Parathyroid adenoma (tissue), 2 donors: ENCODE measurements around the gene UBTD2.

Experiments
- H2AFZ ChIP-seq: fragments of 300-600 bp; sonication (generic); one replicate; pipeline ENCODE4 v1.7.0; 2017; ENCODE audit warnings: antibody characterized with exemption, mild to moderate bottlenecking
- H3K27ac ChIP-seq: fragments of 300-600 bp; sonication (generic); one replicate; pipeline ENCODE4 v1.7.0; 2017
- H3K27me3 ChIP-seq: fragments of 300-600 bp; sonication (generic); one replicate; pipeline ENCODE4 v1.7.0; 2017; ENCODE audit warnings: low read length; ENCODE audit not compliant: control insufficient read depth, insufficient read depth
- H3K36me3 ChIP-seq: fragments of 300-600 bp; sonication (generic); one replicate; pipeline ENCODE4 v1.7.0; 2017; ENCODE audit warnings: low read length; ENCODE audit not compliant: control insufficient read depth, insufficient read depth
- H3K4me1 ChIP-seq: fragments of 300-600 bp; sonication (generic); one replicate; pipeline ENCODE4 v1.7.0; 2017; ENCODE audit warnings: control low read depth
- H3K4me2 ChIP-seq: fragments of 300-600 bp; sonication (generic); one replicate; pipeline ENCODE4 v1.7.0; 2017; ENCODE audit warnings: low read length
- H3K4me3 ChIP-seq: fragments of 300-600 bp; sonication (generic); one replicate; pipeline ENCODE4 v1.7.0; 2017; ENCODE audit warnings: low read depth, low read length
- H3K79me2 ChIP-seq: fragments of 300-600 bp; sonication (generic); one replicate; pipeline ENCODE4 v1.7.0; 2017; ENCODE audit warnings: control low read depth
- H3K9ac ChIP-seq: fragments of 300-600 bp; sonication (generic); one replicate; pipeline ENCODE4 v1.7.0; 2017; ENCODE audit warnings: mild to moderate bottlenecking
- H3K9me3 ChIP-seq: fragments of 300-600 bp; sonication (generic); one replicate; pipeline ENCODE4 v1.7.0; 2017; ENCODE audit warnings: low read length; ENCODE audit not compliant: control insufficient read depth
- TF ChIP-seq, protein P1 (sequence below): fragments of 300-600 bp; sonication (generic); IDR thresholded peaks from one replicate; pipeline ENCODE4 v1.7.0; 2017; ENCODE audit warnings: antibody characterized with exemption, mild to moderate bottlenecking
- donor health status: primary hyperparathyroidism.

UBTD2 gene

DNA sequence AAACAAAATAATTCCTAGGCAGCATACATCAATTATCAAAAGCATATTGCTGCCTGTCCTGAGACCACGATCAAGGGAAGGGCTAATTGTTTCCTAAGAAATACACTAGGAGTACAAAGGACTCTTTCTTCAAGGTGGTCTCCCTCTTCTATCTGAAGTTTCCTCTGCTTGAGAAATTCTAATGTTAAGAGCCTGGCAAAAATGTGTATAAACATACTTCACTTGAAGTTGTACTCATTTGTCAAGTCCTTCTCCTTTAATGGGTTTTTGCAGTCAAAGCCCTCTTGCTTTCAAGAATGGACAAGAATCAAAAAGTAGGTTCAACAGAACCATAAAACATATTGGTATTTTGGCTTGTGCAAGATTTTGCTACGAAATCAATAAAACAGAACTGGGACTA, 31.1 kb downstream of the UBTD2 start:
- TF ChIP-seq, protein P1, sequence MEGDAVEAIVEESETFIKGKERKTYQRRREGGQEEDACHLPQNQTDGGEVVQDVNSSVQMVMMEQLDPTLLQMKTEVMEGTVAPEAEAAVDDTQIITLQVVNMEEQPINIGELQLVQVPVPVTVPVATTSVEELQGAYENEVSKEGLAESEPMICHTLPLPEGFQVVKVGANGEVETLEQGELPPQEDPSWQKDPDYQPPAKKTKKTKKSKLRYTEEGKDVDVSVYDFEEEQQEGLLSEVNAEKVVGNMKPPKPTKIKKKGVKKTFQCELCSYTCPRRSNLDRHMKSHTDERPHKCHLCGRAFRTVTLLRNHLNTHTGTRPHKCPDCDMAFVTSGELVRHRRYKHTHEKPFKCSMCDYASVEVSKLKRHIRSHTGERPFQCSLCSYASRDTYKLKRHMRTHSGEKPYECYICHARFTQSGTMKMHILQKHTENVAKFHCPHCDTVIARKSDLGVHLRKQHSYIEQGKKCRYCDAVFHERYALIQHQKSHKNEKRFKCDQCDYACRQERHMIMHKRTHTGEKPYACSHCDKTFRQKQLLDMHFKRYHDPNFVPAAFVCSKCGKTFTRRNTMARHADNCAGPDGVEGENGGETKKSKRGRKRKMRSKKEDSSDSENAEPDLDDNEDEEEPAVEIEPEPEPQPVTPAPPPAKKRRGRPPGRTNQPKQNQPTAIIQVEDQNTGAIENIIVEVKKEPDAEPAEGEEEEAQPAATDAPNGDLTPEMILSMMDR: no peak
- H3K4me1 ChIP-seq: no peaks in the 10 kb centered on the region
- H3K36me3 ChIP-seq: no peaks in the 10 kb centered on the region
- no peaks in the 10 kb centered on the region for H3K27me3 ChIP-seq
- no peaks in the 10 kb centered on the region for H3K9me3 ChIP-seq
- peaks cover 7% of the 10 kb centered on the region for H3K79me2 ChIP-seq
- no peak overlapping the region for H2AFZ ChIP-seq
- no peak overlapping the region for H3K9ac ChIP-seq
- no peak overlapping the region for H3K4me3 ChIP-seq
- no peak overlapping the region for H3K4me2 ChIP-seq
- H3K27ac ChIP-seq: no peak overlapping the region

DNA sequence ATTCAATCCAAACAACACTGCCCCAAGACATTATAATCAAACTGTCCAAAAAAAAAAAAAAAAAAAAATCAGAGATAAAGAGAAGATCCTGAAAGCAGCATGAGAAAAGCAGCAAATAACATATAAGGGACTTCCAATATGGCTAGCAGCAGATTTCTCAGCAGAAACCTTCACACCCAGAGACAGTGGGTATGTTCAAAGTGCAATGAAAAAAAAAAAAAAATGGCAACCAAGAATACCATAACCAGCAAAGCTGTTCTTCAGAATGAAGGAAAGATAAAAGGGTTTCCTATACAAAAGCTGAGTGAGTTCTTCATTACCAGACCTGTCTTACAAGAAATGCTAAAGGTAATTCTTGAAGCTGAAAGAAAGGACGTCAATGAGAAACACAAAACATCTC, 32.1 kb downstream of the UBTD2 start:
- Histone ChIP-seq H2AFZ (no peak overlapping the region), H3K4me3 (no peak overlapping the region), H3K27ac (no peak overlapping the region), H3K9me3 (no peaks in the 10 kb centered on the region), H3K9ac (no peak overlapping the region), H3K4me1 (no peaks in the 10 kb centered on the region), H3K36me3 (no peaks in the 10 kb centered on the region), H3K4me2 (no peak overlapping the region), H3K79me2 (peaks cover 7% of the 10 kb centered on the region), H3K27me3 (no peaks in the 10 kb centered on the region)
- TF ChIP-seq, protein P1: no peak

- Histone ChIP-seq H3K9me3 (no peaks in the 10 kb centered on the region), H3K27ac (no peak overlapping the region), H3K27me3 (no peaks in the 10 kb centered on the region), H3K36me3 (no peaks in the 10 kb centered on the region), H3K4me2 (no peak overlapping the region), H3K4me1 (no peaks in the 10 kb centered on the region), H3K79me2 (peaks cover 6% of the 10 kb centered on the region), H3K9ac (no peak overlapping the region), H3K4me3 (no peak overlapping the region), H2AFZ (no peak overlapping the region)
- TF ChIP-seq, protein P1: no peak
Measured at GRCh38 chr5:172248637-172249036, 34.9 kb downstream of the UBTD2 start.

- H3K27me3 ChIP-seq: no peaks in the 10 kb centered on the region
- no peak overlapping the region for H2AFZ ChIP-seq
- peaks cover 9% of the 10 kb centered on the region for H3K79me2 ChIP-seq
- H3K4me3 ChIP-seq: no peak overlapping the region
- H3K9ac ChIP-seq: no peak overlapping the region
- H3K9me3 ChIP-seq: no peaks in the 10 kb centered on the region
- H3K4me1 ChIP-seq: no peaks in the 10 kb centered on the region
- H3K36me3 ChIP-seq: no peaks in the 10 kb centered on the region
- no peak overlapping the region for H3K27ac ChIP-seq
- no peak overlapping the region for H3K4me2 ChIP-seq
- TF ChIP-seq, protein P1: no peak
Measured at GRCh38 chr5:172245703-172246125, 37.9 kb downstream of the UBTD2 start.

GRCh38 chr5:172245046-172245445, 38.5 kb downstream of the UBTD2 start:
- no peaks in the 10 kb centered on the region for H3K9me3 ChIP-seq
- H3K27me3 ChIP-seq: no peaks in the 10 kb centered on the region
- H3K4me1 ChIP-seq: no peaks in the 10 kb centered on the region
- H3K4me3 ChIP-seq: no peak overlapping the region
- no peak overlapping the region for H3K27ac ChIP-seq
- peaks cover 9% of the 10 kb centered on the region for H3K79me2 ChIP-seq
- no peak overlapping the region for H2AFZ ChIP-seq
- no peak overlapping the region for H3K4me2 ChIP-seq
- no peak overlapping the region for H3K9ac ChIP-seq
- no peaks in the 10 kb centered on the region for H3K36me3 ChIP-seq
- TF ChIP-seq, protein P1: no peak
